AG09319 (cell line): ENCODE data around the gene ZC3H8.
"Not testable (repeated sequence)": the region's sequence is repeated elsewhere in the genome, so short reads cannot be mapped to it uniquely, and the experiment has no call there.

Experiments used
- DNase-seq: peaks from one replicate; pipeline ENCODE4 v3.0.0-alpha.2; 2010; ENCODE audit warnings: low read depth; ENCODE audit errors: extremely low read depth
- TF ChIP-seq, protein P1 (sequence below): IDR thresholded peaks from 2 replicates; pipeline ENCODE4 v1.5.1; 2011; ENCODE audit warnings: low read depth, mild to moderate bottlenecking, inconsistent platforms, low read length, moderate library complexity

Gene ZC3H8

DNA sequence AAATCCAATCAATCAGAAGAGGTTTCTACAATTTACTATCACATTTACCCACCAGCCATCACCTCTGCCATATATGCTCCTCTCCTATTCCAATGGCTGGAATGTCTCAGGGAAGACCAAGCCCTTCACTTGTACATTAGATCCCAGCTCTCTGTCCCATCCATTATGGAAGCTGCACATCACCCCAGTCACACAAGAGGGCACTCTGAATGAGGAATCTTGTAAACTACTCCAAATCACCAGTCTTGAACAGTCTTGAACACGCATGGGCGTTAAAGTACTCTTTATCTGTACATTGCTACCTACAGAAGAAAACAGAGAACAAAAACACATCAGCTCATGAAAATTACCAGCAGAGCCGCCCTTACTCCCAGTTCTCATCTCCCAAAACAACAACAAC, 38.7 kb downstream of the ZC3H8 start:
- TF ChIP-seq, protein P1, sequence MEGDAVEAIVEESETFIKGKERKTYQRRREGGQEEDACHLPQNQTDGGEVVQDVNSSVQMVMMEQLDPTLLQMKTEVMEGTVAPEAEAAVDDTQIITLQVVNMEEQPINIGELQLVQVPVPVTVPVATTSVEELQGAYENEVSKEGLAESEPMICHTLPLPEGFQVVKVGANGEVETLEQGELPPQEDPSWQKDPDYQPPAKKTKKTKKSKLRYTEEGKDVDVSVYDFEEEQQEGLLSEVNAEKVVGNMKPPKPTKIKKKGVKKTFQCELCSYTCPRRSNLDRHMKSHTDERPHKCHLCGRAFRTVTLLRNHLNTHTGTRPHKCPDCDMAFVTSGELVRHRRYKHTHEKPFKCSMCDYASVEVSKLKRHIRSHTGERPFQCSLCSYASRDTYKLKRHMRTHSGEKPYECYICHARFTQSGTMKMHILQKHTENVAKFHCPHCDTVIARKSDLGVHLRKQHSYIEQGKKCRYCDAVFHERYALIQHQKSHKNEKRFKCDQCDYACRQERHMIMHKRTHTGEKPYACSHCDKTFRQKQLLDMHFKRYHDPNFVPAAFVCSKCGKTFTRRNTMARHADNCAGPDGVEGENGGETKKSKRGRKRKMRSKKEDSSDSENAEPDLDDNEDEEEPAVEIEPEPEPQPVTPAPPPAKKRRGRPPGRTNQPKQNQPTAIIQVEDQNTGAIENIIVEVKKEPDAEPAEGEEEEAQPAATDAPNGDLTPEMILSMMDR: peak; percentile 15
- DNase-seq: no peak

GRCh38 chr2:112207905-112208304, 46.9 kb downstream of the ZC3H8 start:
- DNase-seq: not testable (repeated sequence)

DNA sequence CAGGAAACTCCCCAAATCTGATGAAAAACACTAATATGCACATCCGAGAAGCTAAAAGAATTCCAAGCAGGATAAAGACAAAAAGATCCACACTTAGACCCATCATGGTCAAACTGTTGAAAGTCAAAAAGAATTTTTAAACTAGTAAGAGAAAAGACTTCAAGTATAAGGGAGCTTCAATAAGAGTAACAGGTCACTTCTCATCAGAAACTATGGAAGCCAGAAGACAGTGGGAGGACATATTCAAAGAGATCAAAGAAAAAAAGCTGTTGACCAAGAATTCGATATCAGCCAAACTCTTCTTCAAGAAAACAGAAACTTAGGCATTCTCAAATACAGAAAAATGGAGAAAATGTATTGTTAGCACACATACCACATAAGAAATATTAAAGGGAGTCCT, 50.4 kb downstream of the ZC3H8 start:
- no peak for DNase-seq
- TF ChIP-seq, protein P1: no peak

DNA sequence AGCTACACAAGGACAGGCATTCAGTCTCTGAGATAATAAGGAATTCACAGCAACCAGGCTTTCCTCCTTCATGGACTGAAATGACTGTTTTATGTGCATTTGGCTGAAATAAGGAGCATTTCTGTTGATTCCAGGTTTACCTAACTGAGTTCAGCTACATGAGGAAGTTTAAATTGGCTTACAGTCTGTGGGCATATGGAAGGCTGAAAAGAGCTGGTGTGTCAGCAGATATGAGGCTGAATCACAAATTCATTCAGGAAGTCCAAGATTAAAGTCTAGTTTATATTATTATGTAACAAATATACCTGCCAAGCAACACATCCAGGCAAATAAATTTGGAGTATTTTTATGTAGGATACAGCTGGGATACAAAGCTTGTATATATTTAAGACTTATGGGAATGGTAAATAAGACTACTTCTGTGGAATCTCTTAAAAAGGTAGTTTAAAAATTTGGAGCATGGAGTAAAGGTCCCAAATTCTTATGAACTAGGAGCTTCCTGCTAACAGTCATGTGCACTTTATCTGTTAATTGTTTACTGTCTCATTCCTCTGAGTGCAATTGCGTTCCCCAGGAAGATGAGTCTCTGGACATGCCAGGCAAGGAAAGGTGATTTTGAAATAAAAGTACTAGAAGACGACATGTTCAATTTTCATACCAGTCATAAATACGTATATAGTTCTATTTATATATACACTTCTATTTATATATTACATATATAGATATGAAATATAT, 53.0 kb downstream of the ZC3H8 start:
- no peak for DNase-seq

GRCh38 chr2:112199188-112199587, 55.7 kb downstream of the ZC3H8 start:
- TF ChIP-seq, protein P1: no peak
- DNase-seq: no peak

More for the DNA sequence above, 53.0 kb downstream of the ZC3H8 start:
- TF ChIP-seq, protein P1: no peak

DNA sequence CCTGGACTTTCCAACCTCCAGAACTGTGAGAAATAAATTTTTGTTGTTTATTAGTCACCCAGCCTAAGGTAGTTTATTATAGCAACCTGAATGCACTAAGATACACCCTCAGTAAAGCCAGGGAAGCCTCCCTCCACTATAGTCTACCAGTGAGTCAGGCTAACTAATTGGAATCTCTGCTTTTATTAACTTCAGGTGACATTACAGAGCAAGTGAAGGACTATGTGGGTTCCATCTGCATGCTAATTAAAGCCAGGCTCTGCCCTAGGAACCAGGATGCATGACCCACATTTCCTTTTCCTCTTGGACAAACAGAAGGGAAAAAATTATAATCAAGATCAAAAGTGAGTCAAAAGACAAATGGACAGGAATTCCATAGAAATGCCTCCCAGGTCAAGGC, 56.1 kb downstream of the ZC3H8 start:
- peak; percentile 4 for DNase-seq
- TF ChIP-seq, protein P1: no peak

DNA sequence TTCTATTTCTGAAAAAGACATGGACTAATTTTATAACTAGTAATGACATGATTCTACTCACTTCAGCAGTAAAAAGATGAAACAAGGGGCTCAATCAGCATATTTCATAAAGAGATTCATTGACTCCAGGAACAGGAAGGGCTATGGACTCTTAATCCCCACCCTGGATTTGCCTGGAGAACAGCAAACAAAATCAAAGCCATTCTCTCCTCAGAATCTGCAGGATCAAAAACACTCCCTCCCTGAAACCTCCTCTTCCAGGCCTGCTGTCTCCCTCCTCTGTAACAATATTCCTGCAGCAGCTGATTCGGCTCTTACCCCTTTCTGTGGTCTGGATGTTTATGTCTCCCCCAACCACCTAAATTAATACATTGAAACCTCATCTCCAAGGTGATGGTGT, 57.0 kb downstream of the ZC3H8 start:
- TF ChIP-seq, protein P1: no peak
- no peak for DNase-seq

GRCh38 chr2:112195950-112196349, 58.9 kb downstream of the ZC3H8 start:
- TF ChIP-seq, protein P1: no peak

More at GRCh38 chr2:112195950-112196349, 58.9 kb downstream of the ZC3H8 start:
- no peak for DNase-seq
